Nucleus accumbens (tissue), 56 donors: ENCODE results near the gene GAK.
A peak's percentile ranks its signal among the peaks of the same experiment; 100 is the strongest.

Source experiments
- DNase-seq, 56 donors: peaks; one replicate each; lab custom pipeline; 2025; lab: John Stamatoyannopoulos, UW

Gene GAK

GRCh38 chr4:965048-965765 lies 33.1 kb upstream of the GAK start:
- DNase-seq = no peak

- DNase-seq = no peak
Measured at GRCh38 chr4:964346-965025, 32.4 kb upstream of the GAK start.

GRCh38 chr4:963276-964225 lies 31.4 kb upstream of the GAK start:
- no peak for DNase-seq

- no peak for DNase-seq
Measured at GRCh38 chr4:962231-963208, 30.4 kb upstream of the GAK start.

GRCh38 chr4:961351-962230 lies 29.5 kb upstream of the GAK start:
- DNase-seq = no peak

- no peak for DNase-seq
Measured at GRCh38 chr4:960636-961350, 28.7 kb upstream of the GAK start.

- DNase-seq = no peak
Measured at GRCh38 chr4:960140-960635, 28.1 kb upstream of the GAK start.

- no peak for DNase-seq
Measured at GRCh38 chr4:959338-960139, 27.4 kb upstream of the GAK start.

- DNase-seq = peak in 1 of 56 donors; percentile 18
Measured at GRCh38 chr4:958696-959337, 26.7 kb upstream of the GAK start.

- DNase-seq = no peak
Measured at GRCh38 chr4:958314-958665, 26.2 kb upstream of the GAK start.

GRCh38 chr4:957581-958313 lies 25.6 kb upstream of the GAK start:
- no peak for DNase-seq

- DNase-seq = no peak
Measured at GRCh38 chr4:957231-957580, 25.1 kb upstream of the GAK start.

GRCh38 chr4:956531-957230 lies 24.6 kb upstream of the GAK start:
- DNase-seq = no peak

- no peak for DNase-seq
Measured at GRCh38 chr4:955931-956381, 23.8 kb upstream of the GAK start.

GRCh38 chr4:955161-955921 lies 23.2 kb upstream of the GAK start:
- DNase-seq = no peak
